Superior temporal gyrus (tissue), 1 donor: Measurements from ENCODE around the gene AOAH.

Source experiments
- DNase-seq: peaks from one replicate; pipeline ENCODE4 v3.0.0-alpha.2; 2016; ENCODE audit errors: extremely low spot score

AOAH gene

GRCh38 chr7:36723951-36724664 lies at the start of gene AOAH:
AOAH (minus strand) TSS chr7:36724494; CDS start chr7:36724148, 346 bp downstream.
- DNase-seq, result no peak

GRCh38 chr7:36766451-36766850 lies 42.2 kb upstream of the AOAH start:
- DNase-seq, result no peak

- no peak for DNase-seq
Observed at GRCh38 chr7:36765605-36766004, 41.3 kb upstream of the AOAH start.

- no peak for DNase-seq
Observed at GRCh38 chr7:36764929-36765328, 40.6 kb upstream of the AOAH start.

- DNase-seq, result no peak
Observed at GRCh38 chr7:36763132-36763816, 39.0 kb upstream of the AOAH start.

GRCh38 chr7:36762394-36762793 lies 38.1 kb upstream of the AOAH start:
- DNase-seq, result no peak

- no peak for DNase-seq
Observed at GRCh38 chr7:36761835-36762234, 37.5 kb upstream of the AOAH start.

GRCh38 chr7:36760856-36761762 lies 36.8 kb upstream of the AOAH start:
- DNase-seq, result no peak

- DNase-seq, result no peak
Observed at GRCh38 chr7:36758879-36759278, 34.6 kb upstream of the AOAH start.

GRCh38 chr7:36755484-36755883 lies 31.2 kb upstream of the AOAH start:
- DNase-seq, result no peak

- DNase-seq, result no peak
Observed at GRCh38 chr7:36752026-36752711, 27.9 kb upstream of the AOAH start.

- DNase-seq, result no peak
Observed at GRCh38 chr7:36750451-36750850, 26.2 kb upstream of the AOAH start.

- DNase-seq, result no peak
Observed at GRCh38 chr7:36749282-36749960, 25.1 kb upstream of the AOAH start.

GRCh38 chr7:36748017-36748487 lies 23.8 kb upstream of the AOAH start:
- DNase-seq, result no peak

GRCh38 chr7:36747280-36748016 lies 23.2 kb upstream of the AOAH start:
- no peak for DNase-seq

- no peak for DNase-seq
Observed at GRCh38 chr7:36746347-36746746, 22.1 kb upstream of the AOAH start.

- peak; percentile 46 for DNase-seq
Observed at GRCh38 chr7:36742911-36743775, 18.8 kb upstream of the AOAH start.

- DNase-seq, result no peak
Observed at GRCh38 chr7:36741866-36742265, 17.6 kb upstream of the AOAH start.

- no peak for DNase-seq
Observed at GRCh38 chr7:36739351-36739750, 15.1 kb upstream of the AOAH start.

- DNase-seq, result no peak
Observed at GRCh38 chr7:36736899-36737211, 12.6 kb upstream of the AOAH start.
